SH-SY5Y (cell line): ENCODE measurements around the gene ZNF831.

Experiments used
- GATA2 ChIP-seq: IDR thresholded peaks from 2 replicates; pipeline ENCODE4 v1.6.1; 2011; ENCODE audit warnings: mild to moderate bottlenecking, low read depth, low read length
- GATA3 ChIP-seq: IDR thresholded peaks from 2 replicates; pipeline ENCODE4 v1.6.1; 2011; ENCODE audit warnings: low read depth, mild to moderate bottlenecking, low read length, moderate library complexity

Gene ZNF831

DNA sequence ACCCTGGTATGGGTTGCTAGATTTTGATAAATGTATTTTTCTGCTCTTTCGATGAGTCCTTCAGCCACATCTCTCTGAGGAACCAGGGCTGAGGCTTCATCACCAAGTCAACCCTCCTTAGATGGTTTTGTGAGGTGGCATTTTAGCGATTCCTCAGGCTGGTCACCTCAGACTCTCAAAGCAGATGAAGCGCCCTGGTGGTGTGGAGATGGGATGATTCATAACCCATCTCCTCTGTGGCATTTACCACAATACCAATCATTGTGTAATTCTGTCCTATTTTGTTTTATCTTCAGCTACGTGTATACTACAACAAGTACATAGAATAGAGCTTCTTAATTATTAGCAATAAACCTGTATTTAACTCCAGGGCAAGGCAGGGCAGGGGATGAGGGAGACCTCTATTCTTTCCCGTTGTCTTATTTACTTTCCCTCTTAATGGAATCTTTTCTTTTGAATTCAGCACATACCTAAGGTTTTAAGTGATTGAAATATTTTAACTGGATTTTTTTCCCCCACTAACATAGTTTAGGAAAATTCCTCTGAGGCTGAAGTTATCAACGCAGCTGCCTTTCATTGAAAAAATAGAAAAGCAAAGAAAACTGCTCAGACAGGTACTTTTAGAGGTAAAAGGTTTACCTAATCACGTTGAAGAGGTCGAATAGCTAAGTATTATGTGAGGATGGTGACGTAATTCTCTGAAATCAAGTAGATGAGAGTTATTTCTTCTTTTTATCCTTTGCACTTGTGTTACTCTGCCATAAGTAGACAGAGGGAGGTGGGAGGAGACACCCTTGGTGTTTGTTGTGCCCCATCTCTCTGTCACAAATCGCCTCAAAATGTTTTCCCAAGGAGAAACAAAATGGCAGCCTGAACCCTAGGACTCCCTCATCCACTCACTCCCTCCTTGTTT lies 79.3 kb downstream of the ZNF831 start:
- TF ChIP-seq GATA2 (no peak), GATA3 (no peak)

DNA sequence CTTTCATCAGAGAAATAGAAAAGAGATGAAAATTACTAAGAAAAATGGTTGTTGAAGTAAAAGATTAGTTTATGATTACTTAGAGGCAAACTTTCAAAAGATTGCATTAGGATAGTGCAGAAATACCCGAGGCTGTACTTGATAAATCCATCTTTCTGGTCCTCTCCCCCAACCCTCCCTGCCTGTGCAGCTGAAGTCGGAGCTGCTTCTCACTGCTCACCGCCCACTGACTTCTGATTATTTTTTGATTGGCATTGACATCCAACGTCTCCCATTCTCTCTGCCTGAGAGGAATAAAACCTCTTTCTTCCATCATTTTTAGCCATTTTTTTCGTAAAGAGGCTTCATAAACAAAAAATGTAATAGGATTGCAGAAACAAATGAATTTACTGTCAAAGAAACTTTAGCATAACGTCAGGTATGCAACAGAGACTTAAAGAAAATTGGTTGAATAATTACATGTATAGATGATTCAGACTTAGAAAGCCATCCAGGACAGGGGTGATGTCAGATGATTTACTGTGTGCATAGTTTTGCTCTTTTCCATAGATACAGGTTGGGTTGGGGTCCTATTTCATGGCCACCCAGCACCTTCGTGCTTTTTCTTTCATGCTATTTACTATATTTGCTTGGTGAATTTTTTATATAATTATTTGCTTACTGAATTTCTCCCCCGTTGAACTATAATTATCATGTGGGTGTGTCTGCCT lies 83.2 kb downstream of the ZNF831 start:
- TF ChIP-seq GATA3 (no peak), GATA2 (no peak)

DNA sequence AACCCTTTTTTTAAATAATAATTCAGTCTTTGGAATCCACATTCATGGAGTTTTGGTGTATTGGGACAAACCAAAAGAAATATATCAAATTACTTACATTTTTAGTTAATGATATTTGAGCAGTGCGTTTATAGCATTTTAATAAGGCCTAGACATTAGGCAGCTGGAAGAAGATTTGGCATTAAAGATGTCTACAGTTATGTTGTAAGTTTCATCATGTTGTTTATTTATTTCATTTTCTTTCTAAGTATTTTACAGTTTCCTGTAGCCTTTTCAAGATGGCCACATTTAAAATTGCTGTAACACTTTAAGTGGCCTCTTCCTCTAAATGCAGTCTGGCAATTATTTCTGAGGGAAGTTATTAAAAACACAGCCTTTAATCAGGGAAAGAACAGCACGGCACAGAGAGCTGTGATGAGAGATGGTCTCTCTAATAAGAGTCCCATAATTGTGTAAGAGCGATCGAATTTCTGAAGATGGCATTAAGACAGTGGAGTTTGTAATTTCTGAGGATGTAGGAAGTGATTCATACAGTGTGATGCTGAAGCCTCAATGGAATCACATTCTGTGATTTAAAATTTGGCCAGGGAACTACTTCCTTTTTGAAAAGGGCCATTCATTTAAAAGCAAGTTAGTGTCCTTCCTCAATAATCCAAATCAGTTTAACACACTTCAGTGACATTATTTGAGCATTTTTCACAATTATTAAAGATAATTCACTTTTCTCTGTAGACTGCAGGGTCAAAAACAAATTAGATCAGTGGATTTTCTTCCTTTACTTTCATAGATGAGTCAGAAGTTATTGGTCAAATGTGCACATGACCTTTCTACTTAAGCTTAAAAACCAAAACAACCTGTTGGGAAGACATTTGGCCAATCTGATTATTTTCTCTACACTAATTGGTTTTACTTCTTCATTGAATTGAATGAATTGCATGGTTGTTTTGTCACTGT lies 84.4 kb downstream of the ZNF831 start:
- no peak for TF ChIP-seq GATA2
- no peak for TF ChIP-seq GATA3

DNA sequence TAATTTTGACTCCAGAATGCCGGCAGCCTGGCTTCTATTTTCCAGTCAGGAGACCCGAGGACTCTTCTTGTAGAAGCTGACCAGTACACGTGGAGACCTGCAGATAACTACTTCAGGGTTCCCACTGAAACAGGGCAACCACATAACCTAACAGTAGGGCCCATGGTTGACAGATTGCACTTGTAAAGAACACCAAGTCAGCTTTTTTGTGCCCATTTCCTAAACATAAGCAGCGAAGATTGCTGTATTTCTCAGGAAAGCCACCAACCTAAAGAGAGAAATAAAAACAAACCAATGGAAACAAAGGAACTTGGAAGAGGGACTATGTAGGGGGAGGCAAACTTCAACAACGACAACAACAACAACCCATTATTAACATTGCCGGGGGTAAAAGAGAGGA lies 86.7 kb downstream of the ZNF831 start:
- TF ChIP-seq GATA2 (no peak), GATA3 (no peak)

DNA sequence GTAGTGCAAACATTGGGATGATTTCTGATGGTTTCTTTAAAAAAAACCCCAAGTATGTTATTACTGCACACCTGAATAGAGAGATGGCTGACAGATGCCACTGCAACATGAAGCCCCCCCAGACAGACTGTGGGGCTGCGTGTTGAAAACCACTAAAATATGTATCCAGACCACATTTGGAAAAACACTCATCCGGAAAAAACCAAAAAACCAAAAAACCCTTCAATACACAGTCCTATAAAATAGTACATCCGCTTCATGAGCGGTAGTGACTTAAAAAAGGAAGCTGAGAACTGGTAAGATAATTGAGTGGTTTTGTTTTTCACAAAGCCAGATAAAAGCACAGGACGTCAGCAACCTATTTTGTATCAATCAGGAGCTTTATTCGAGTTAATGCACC lies 89.7 kb downstream of the ZNF831 start:
- TF ChIP-seq GATA2 (no peak), GATA3 (no peak)

DNA sequence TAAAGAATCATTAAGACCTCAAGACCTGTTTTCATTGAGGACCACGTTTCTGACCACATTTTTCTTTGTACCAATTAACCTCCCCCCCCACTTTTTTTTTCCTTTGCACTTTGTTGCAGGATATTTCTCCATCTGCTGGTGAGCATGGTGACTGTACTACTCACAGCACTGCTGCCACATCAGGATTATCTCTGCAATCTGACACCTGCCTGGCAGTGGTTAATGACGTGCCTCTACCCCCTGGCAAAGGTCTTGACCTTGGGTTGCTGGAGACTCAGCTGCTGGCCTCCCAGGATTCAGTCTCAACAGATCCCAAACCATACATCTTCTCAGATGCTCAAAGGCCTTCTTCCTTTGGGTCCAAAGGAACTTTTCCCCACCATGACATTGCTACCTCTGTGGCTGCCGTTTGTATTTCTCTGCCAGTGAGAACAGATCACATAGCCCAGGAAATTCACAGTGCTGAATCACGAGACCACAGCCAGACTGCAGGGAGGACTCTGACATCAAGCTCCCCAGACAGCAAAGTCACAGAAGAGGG lies 90.2 kb downstream of the ZNF831 start:
- TF ChIP-seq GATA2 (peak; percentile 54), GATA3 (peak; percentile 67)

DNA sequence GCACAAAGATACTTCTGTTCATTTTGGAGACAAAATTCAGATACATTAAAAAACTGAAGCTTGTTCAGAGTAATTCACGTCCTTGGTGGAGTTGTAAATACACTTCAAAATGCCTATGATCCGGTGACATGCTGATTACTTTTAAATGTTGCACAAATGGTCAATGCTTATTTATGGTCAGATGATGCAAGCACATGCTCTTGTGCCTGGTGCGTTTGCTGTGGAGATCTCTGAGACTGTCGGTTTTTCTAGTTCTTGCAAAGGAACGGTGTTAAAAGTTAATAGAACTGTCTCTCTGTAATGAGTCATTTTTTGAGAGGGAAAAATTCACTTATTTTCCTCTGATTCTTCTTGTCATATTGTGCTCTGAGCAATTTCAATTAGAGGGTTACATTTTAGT lies 91.6 kb downstream of the ZNF831 start:
- TF ChIP-seq GATA3 (no peak), GATA2 (no peak)

DNA sequence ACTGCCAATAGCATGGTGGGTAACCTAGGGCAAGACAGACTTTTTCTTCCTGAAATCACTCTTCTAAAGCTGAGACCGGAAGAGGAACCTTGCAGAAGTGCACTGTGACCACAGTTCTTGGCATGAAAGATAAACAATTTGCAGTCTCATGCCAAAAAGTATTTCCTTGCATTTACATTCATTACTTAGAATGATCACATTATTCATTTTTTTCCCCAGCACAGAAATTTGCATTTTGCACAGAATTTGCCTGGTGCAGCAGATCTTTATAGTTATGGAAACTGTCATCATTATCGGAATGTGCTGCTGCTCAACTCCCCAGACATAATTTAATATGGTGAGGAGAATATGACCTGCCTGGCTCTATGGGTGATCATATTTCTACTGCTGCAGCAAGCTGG lies 94.6 kb downstream of the ZNF831 start:
- TF ChIP-seq GATA3 (no peak), GATA2 (no peak)

DNA sequence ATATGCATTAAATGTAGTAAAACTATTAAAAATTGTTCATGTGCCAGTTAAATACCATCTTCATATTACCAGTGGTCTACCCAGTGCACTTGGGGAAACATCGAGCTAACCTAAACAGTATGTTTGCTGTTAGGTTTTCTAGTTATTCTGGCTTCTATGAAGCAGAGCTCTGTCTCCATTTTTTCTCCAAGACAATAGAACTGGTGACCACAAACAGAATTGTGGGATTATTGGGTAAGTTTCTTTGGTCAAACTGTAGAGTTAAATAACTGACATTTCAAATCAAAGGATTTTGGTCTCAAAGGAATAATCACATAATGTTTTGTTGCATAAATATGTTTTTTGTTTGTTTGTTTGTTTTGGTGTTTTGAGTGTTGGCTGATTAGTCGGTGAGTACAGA lies 96.3 kb downstream of the ZNF831 start:
- TF ChIP-seq GATA2: no peak
- TF ChIP-seq GATA3: no peak

DNA sequence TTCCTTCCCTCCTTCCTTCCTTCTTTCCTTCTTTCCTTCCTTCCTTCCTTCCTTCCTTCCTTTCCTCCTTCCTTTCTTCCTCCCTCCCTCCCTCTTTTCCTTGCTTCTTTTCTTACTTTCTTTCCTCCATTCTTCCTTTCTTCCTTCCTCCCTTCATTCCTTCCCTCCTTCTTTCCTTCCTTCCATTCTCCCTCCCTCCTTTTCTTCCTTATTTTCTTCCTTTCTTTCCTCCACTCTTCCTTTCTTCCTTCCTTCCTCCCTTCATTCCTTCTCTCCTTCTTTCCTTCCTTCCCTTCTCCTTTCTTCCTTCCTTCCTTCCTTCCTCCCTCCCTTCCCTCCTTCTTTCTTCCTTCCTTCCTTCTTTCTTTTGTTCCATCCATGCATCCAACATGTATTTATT lies 101.7 kb downstream of the ZNF831 start:
- TF ChIP-seq GATA3: no peak
- no peak for TF ChIP-seq GATA2

DNA sequence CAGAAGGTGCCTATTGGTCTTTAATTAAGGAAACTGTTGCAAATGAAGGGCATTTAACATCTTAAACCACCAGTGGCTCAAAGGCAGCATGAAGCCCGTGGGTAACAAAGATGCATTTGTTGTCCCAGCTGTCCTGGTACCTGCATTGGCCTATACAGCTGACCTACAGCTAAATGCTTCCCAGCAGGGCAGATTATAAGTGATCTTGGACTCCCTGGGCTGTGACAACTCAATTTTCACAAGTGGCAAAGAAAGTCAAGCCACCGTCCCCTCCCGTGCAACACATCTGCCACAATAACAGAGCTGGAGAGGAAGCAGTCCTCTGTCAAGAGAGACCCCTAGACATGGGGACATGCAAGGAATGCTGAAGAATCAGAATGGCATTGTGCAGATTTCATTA lies 105.2 kb downstream of the ZNF831 start:
- TF ChIP-seq GATA2 (no peak), GATA3 (no peak)

DNA sequence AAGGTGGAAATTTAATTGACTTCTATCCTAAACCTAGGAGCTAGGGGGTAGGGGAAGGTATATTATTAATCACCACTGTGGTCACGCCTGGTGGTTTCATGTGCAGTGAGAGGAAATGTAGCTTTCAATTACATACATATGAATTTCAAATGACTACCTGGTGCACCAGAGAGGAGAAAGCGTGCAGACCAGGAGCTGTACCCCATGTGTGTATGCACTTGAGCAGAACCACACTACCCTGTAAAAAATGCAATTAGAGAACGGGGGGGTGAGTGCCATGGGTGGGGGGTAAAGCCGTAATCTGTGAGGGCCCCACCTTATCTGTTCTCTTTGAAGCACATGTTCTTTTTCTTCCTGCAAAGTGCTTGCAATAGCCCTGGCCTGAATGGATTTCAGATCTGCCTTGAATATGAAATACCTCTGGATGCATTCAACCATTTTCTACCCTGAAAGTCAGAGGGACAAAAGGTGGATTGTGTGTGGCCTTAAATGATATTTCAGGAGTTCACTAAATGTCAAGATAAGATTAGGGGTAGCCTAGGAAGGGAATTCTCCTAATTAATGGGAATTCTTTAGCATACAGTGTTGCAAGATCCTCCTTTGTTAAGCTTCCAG lies 105.9 kb downstream of the ZNF831 start:
- TF ChIP-seq GATA2 (no peak), GATA3 (no peak)

DNA sequence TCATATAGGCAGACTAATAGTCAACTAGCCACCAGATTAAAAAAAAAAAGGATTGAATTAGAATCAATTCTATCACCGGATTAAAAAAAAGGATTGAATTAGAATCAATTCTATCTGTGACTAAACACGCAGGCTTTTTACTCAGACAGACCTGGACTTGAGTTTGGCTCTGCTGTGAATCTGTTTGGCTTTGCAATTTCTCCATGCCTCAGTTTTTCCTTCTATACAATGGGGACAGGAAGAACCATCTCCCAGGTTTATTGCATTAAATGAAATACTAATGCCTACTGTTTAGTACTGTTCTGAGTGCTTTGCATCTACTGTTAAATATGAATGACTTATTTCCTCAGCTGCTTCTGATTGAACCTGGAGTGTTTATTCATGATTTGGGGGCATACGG lies 106.8 kb downstream of the ZNF831 start:
- TF ChIP-seq GATA2: no peak
- no peak for TF ChIP-seq GATA3
